Heart left ventricle (tissue), 13 donors: ENCODE results near the gene RNF182.

ENCODE experiments used
- CTCF ChIP-seq, 12 donors: fragments of 200-600 bp; sonication (generic) in 4 of 12; IDR thresholded peaks; one replicate each; pipeline versions ENCODE4 v1.5.0 to v1.8.0; 2018 to 2022; ENCODE audit warnings: antibody characterized with exemption in 12 of 12, mild to moderate bottlenecking in 5 of 12
- POLR2A ChIP-seq, 2 donors: fragments of 450-650 bp; IDR thresholded peaks; one replicate each; pipeline ENCODE4 v1.6.1; 2017; ENCODE audit warnings: antibody characterized with exemption in 2 of 2, mild to moderate bottlenecking in 2 of 2, moderate library complexity in 2 of 2
- donor health status: ischemic (EF 13 %, LVEDD 7.1; RV severe dilation, severe dysfunction).
- donor health status: DM: no; HTN: yes; CAD: no.
- donor health status: DM: no; HTN: no; CAD: no.
- donor health status: ischemic (EF 25% LVEDD 6.9; RV normal size, moderate dysfunction).
- donor health status: ischemic (EF 25% LVEDD 5.7; RV mildly dilated, moderate dysfunction).
- donor health status: ischemic (EF 35%, LVEDD 5.7; RV mildly dilated, moderate dysfunction).
- donor health status: nonischemic (EF 11% LVEDD 7.7; RV severe dilation, severe dysfunction).
- donor health status: DM: yes; HTN: yes; CAD: no.
- donor health status: PGD.
- donor health status: ischemic (EF 29% LVEDD 5.4; RV normal size, mild dysfunction).
- donor health status: nonischemic (EF 23%, LVEDD 6.1; RV moderate dilation, normal function).

- no peak for TF ChIP-seq POLR2A (IDR thresholded peaks at IDR 0.05)
- no peak for TF ChIP-seq CTCF (IDR thresholded peaks at IDR 0.05)
Measured at GRCh38 chr6:14020551-14020950, 95.8 kb downstream of the RNF182 start.
